NCI-H2171 treated with DMSO at 0.1 percent for 48 hours (cell line): Measurements from ENCODE around the gene TARBP2.
"Not testable (repeated sequence)": the region's sequence is repeated elsewhere in the genome, so short reads cannot be mapped to it uniquely, and the experiment has no call there.

ENCODE experiments used
- DNase-seq: peaks from one replicate; lab custom pipeline; 2025; lab: John Stamatoyannopoulos, UW

TARBP2 gene

GRCh38 chr12:53474819-53475218, 26.3 kb upstream of the TARBP2 start:
- DNase-seq: no peak

GRCh38 chr12:53476769-53477209, 24.3 kb upstream of the TARBP2 start:
- peak; percentile 15 for DNase-seq

- no peak for DNase-seq
Observed at GRCh38 chr12:53478865-53479264, 22.2 kb upstream of the TARBP2 start.

- no peak for DNase-seq
Observed at GRCh38 chr12:53479331-53479730, 21.8 kb upstream of the TARBP2 start.

- DNase-seq: no peak
Observed at GRCh38 chr12:53480491-53481442, 20.3 kb upstream of the TARBP2 start.

- not testable (repeated sequence) for DNase-seq
Observed at GRCh38 chr12:53481458-53481857, 19.6 kb upstream of the TARBP2 start.

GRCh38 chr12:53481939-53482586, 19.0 kb upstream of the TARBP2 start:
- DNase-seq: peak; percentile 12

- no peak for DNase-seq
Observed at GRCh38 chr12:53482626-53483168, 18.4 kb upstream of the TARBP2 start.

- peak; percentile 18 for DNase-seq
Observed at GRCh38 chr12:53483225-53483978, 17.7 kb upstream of the TARBP2 start.

- no peak for DNase-seq
Observed at GRCh38 chr12:53483979-53484377, 17.1 kb upstream of the TARBP2 start.

GRCh38 chr12:53484686-53485575, 16.2 kb upstream of the TARBP2 start:
- no peak for DNase-seq

- DNase-seq: no peak
Observed at GRCh38 chr12:53485955-53486735, 14.9 kb upstream of the TARBP2 start.

GRCh38 chr12:53486736-53487487, 14.2 kb upstream of the TARBP2 start:
- no peak for DNase-seq

GRCh38 chr12:53489242-53489864, 11.7 kb upstream of the TARBP2 start:
- no peak for DNase-seq

- no peak for DNase-seq
Observed at GRCh38 chr12:53492188-53492587, 8.9 kb upstream of the TARBP2 start.

GRCh38 chr12:53492830-53493609, 8.1 kb upstream of the TARBP2 start:
- peak; percentile 91 for DNase-seq

- peak; percentile 62 for DNase-seq
Observed at GRCh38 chr12:53493610-53494391, 7.3 kb upstream of the TARBP2 start.
